GM13976 (cell line): ENCODE measurements around the gene USP34.
"Not testable (repeated sequence)": the region's sequence is repeated elsewhere in the genome, so short reads cannot be mapped to it uniquely, and the experiment has no call there.

Source experiments
- DNase-seq: peaks from one replicate; pipeline ENCODE4 v3.0.0; 2012; ENCODE audit warnings: low spot score
- CTCF ChIP-seq: IDR thresholded peaks from 2 replicates; pipeline ENCODE4 v1.5.1; 2012; ENCODE audit warnings: borderline replicate concordance, mild to moderate bottlenecking; ENCODE audit not compliant: insufficient read depth; ENCODE audit errors: extremely low read depth, missing control alignments, control extremely low read depth
- in situ Hi-C: fragments of 300-500 bp; cut with MboI; formaldehyde crosslinking; loops from one replicate; pipeline ENCODE4 v1.12.0; 2022; ENCODE audit warnings: low sequenced_read_pairs, mixed read lengths, inconsistent platforms; ENCODE audit not compliant: unreplicated experiment

The USP34 gene

GRCh38 chr2:61470122-61470951 lies 550 bp downstream of the USP34 start:
- in situ Hi-C loops, result no loop called here
- TF ChIP-seq CTCF, result no peak
- DNase-seq, result peak; percentile 88

GRCh38 chr2:61469424-61470121 lies 1.3 kb downstream of the USP34 start:
- no peak for TF ChIP-seq CTCF
- no peak for DNase-seq

GRCh38 chr2:61468231-61468630 lies 2.7 kb downstream of the USP34 start:
- in situ Hi-C loops, DNase-seq: not testable (repeated sequence)

More at GRCh38 chr2:61469424-61470121, 1.3 kb downstream of the USP34 start:
- in situ Hi-C loops, result no loop called here

- TF ChIP-seq CTCF, result no peak
- no peak for DNase-seq
- in situ Hi-C loops, result no loop called here
Measured at GRCh38 chr2:61465045-61465444, 5.8 kb downstream of the USP34 start.

- TF ChIP-seq CTCF, result no peak
- DNase-seq, result no peak
- in situ Hi-C loops, result no loop called here
Measured at GRCh38 chr2:61463769-61464475, 7.0 kb downstream of the USP34 start.

- DNase-seq, result no peak
- TF ChIP-seq CTCF, result no peak
- in situ Hi-C loops, result no loop called here
Measured at GRCh38 chr2:61461404-61461803, 9.5 kb downstream of the USP34 start.

- no peak for DNase-seq
- in situ Hi-C loops, result no loop called here
- TF ChIP-seq CTCF, result no peak
Measured at GRCh38 chr2:61460163-61460562, 10.7 kb downstream of the USP34 start.
